Breast epithelium (tissue), 3 donors: Measurements from ENCODE around the gene MDH1B.

ENCODE experiments used
- POLR2A ChIP-seq: fragments of 450-650 bp; IDR thresholded peaks from one replicate; pipeline ENCODE4 v1.6.1; 2016; ENCODE audit warnings: antibody characterized with exemption, mild to moderate bottlenecking, moderate library complexity
- TF ChIP-seq, protein P1 (sequence below), 3 donors: fragments of 450-650 bp; IDR thresholded peaks; one replicate each; pipeline ENCODE4 v1.5.1; 2016 to 2017; ENCODE audit warnings: antibody characterized with exemption in 3 of 3, mild to moderate bottlenecking in 3 of 3, moderate library complexity in 3 of 3

GRCh38 chr2:206723288-206723687, 41.8 kb downstream of the MDH1B start:
- no peak for TF ChIP-seq POLR2A
- TF ChIP-seq, protein P1, sequence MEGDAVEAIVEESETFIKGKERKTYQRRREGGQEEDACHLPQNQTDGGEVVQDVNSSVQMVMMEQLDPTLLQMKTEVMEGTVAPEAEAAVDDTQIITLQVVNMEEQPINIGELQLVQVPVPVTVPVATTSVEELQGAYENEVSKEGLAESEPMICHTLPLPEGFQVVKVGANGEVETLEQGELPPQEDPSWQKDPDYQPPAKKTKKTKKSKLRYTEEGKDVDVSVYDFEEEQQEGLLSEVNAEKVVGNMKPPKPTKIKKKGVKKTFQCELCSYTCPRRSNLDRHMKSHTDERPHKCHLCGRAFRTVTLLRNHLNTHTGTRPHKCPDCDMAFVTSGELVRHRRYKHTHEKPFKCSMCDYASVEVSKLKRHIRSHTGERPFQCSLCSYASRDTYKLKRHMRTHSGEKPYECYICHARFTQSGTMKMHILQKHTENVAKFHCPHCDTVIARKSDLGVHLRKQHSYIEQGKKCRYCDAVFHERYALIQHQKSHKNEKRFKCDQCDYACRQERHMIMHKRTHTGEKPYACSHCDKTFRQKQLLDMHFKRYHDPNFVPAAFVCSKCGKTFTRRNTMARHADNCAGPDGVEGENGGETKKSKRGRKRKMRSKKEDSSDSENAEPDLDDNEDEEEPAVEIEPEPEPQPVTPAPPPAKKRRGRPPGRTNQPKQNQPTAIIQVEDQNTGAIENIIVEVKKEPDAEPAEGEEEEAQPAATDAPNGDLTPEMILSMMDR (IDR thresholded peaks at IDR 0.05), result no peak
